CD14-positive monocyte (primary cell): ENCODE measurements around the gene BTD. TPM values are rescaled to one million over a fixed set of nuclear protein-coding genes. Genes with fewer than 3 reads are reported as not detected.

Experiments
- DNase-seq, 3 donors: peaks; one replicate each; pipeline ENCODE4 v3.0.0-alpha.2; 2011 to 2022
- H2AFZ ChIP-seq: 2 replicates; pipeline ENCODE4 v1.6.0; 2012; ENCODE audit warnings: mild to moderate bottlenecking, low read depth, low read length, inconsistent platforms; ENCODE audit not compliant: insufficient read depth, poor library complexity, severe bottlenecking
- H3K27ac ChIP-seq, 2 donors: 1 replicate in 1 of 2; 2 replicates in 1 of 2; pipeline ENCODE4 v1.5.1; 2012 to 2013; ENCODE audit warnings: low read length in 2 of 2, control low read depth in 1 of 2, inconsistent platforms in 1 of 2, low read depth in 1 of 2, mild to moderate bottlenecking in 1 of 2
- H3K27me3 ChIP-seq, 2 donors: one replicate each; pipeline versions ENCODE4 v1.6.0 to v1.6.1; 2011 to 2013; ENCODE audit warnings: low read length in 2 of 2; ENCODE audit not compliant: control insufficient read depth in 2 of 2, insufficient read depth in 2 of 2
- H3K36me3 ChIP-seq, 2 donors: replicated peaks in 1 of 2; 1 replicate in 1 of 2; 2 replicates in 1 of 2; pipeline versions ENCODE4 v1.5.1 to v1.6.1; 2012 to 2013; ENCODE audit warnings: low read length in 2 of 2, control low read depth in 1 of 2, inconsistent platforms in 1 of 2, mild to moderate bottlenecking in 1 of 2; ENCODE audit not compliant: insufficient read depth in 2 of 2, control insufficient read depth in 1 of 2
- H3K4me1 ChIP-seq, 2 donors: 1 replicate in 1 of 2; 2 replicates in 1 of 2; pipeline versions ENCODE4 v1.5.1 to v1.6.1; 2012 to 2013; ENCODE audit warnings: low read length in 2 of 2, control low read depth in 1 of 2, inconsistent platforms in 1 of 2, mild to moderate bottlenecking in 1 of 2, moderate library complexity in 1 of 2; ENCODE audit not compliant: insufficient read depth in 2 of 2, control insufficient read depth in 1 of 2
- H3K4me2 ChIP-seq: replicated peaks from 2 replicates; pipeline ENCODE3; 2012; ENCODE audit warnings: low read length, moderate library complexity, mild to moderate bottlenecking; ENCODE audit not compliant: poor library complexity, severe bottlenecking; ENCODE audit errors: extremely low read depth
- H3K4me3 ChIP-seq, 3 experiments: fragments of 200-600 bp in 1 of 3; sonication (generic) in 1 of 3; replicated peaks in 1 of 3; 1 replicate in 2 of 3; 2 replicates in 1 of 3; pipeline ENCODE4 v1.5.1; 2011 to 2013; ENCODE audit warnings: low read length in 3 of 3, mild to moderate bottlenecking in 3 of 3, control low read depth in 2 of 3, low read depth in 2 of 3, inconsistent platforms in 1 of 3, moderate library complexity in 1 of 3
- H3K79me2 ChIP-seq: 2 replicates; pipeline ENCODE4 v1.6.0; 2012; ENCODE audit warnings: mild to moderate bottlenecking, control low read depth, inconsistent platforms, low read length, moderate library complexity; ENCODE audit not compliant: insufficient read depth
- H3K9ac ChIP-seq: 2 replicates; pipeline ENCODE4 v1.6.0; 2017; ENCODE audit warnings: low read length, mild to moderate bottlenecking; ENCODE audit not compliant: insufficient read depth, poor library complexity, severe bottlenecking
- H3K9me3 ChIP-seq, 2 donors: replicated peaks in 1 of 2; 1 replicate in 1 of 2; 2 replicates in 1 of 2; pipeline versions ENCODE4 v1.5.1 to v1.6.1; 2012 to 2013; ENCODE audit warnings: low read length in 2 of 2, control low read depth in 1 of 2; ENCODE audit not compliant: control insufficient read depth in 1 of 2, insufficient read depth in 1 of 2
- H4K20me1 ChIP-seq: 2 replicates; pipeline ENCODE4 v1.6.0; 2012; ENCODE audit warnings: mild to moderate bottlenecking, low read length, control low read depth, moderate library complexity; ENCODE audit not compliant: insufficient read depth
- H3K27ac Mint-ChIP-seq, 7 donors: one replicate each; pipeline ENCODE4 v1.8.0; 2020; ENCODE audit warnings: mild to moderate bottlenecking in 7 of 7, mixed read lengths in 7 of 7, moderate library complexity in 6 of 7, inconsistent platforms in 2 of 7
- H3K27me3 Mint-ChIP-seq, 3 donors: one replicate each; pipeline ENCODE4 v1.8.0; 2021 to 2022; ENCODE audit warnings: low read depth in 3 of 3, mild to moderate bottlenecking in 3 of 3, mixed read lengths in 3 of 3, moderate library complexity in 3 of 3, inconsistent platforms in 1 of 3
- H3K36me3 Mint-ChIP-seq, 2 donors: one replicate each; pipeline ENCODE4 v1.8.0; 2020; ENCODE audit warnings: mixed read lengths in 2 of 2, inconsistent platforms in 1 of 2, mild to moderate bottlenecking in 1 of 2
- H3K4me1 Mint-ChIP-seq: one replicate; pipeline ENCODE4 v1.8.0; 2020; ENCODE audit warnings: mild to moderate bottlenecking, mixed read lengths
- H3K4me3 Mint-ChIP-seq, 2 donors: one replicate each; pipeline ENCODE4 v1.8.0; 2020; ENCODE audit warnings: mild to moderate bottlenecking in 2 of 2, mixed read lengths in 2 of 2, moderate library complexity in 1 of 2
- H3K9me3 Mint-ChIP-seq, 7 donors: one replicate each; pipeline ENCODE4 v1.8.0; 2020 to 2022; ENCODE audit warnings: mixed read lengths in 7 of 7, mild to moderate bottlenecking in 6 of 7, moderate library complexity in 6 of 7, inconsistent platforms in 2 of 7
- WGBS: methylation state at CpG from one replicate; pipeline ENCODE4 v1.1.5; 2013; ENCODE audit warnings: missing lambda C conversion rate; ENCODE audit not compliant: insufficient coverage; 5-methylcytosine and 5-hydroxymethylcytosine counted together
- intact Hi-C, 2 donors: fragments of 100-400 bp; cut with micrococcal nuclease; formaldehyde crosslinking; loops; one replicate each; pipeline versions ENCODE4 v1.15.0 to v1.15.1; 2023
- polyA plus RNA-seq, 3 donors: library from polyadenylated mRNA; depleted of rRNA in 1 of 3; unstranded in 2 of 3; stranded (reverse) in 1 of 3; fragments of 300-500 nt in 2 of 3; fragments of >200 nt in 1 of 3; fragmentation: Illumina TruSeq in 2 of 3; gene quantifications; 1 replicate in 2 of 3; 2 replicates in 1 of 3; pipeline ENCODE4 v1.2.3, GENCODE V29; 2012 to 2021
- TF ChIP-seq, protein P1 (sequence below): fragments of 200-600 bp; IDR thresholded peaks from one replicate; pipeline ENCODE4 v1.8.0; 2022; ENCODE audit warnings: antibody characterized with exemption, mild to moderate bottlenecking

The BTD gene
- polyA plus RNA-seq, 3 donors = 13.2 to 24.0 (median 19.3) TPM

DNA sequence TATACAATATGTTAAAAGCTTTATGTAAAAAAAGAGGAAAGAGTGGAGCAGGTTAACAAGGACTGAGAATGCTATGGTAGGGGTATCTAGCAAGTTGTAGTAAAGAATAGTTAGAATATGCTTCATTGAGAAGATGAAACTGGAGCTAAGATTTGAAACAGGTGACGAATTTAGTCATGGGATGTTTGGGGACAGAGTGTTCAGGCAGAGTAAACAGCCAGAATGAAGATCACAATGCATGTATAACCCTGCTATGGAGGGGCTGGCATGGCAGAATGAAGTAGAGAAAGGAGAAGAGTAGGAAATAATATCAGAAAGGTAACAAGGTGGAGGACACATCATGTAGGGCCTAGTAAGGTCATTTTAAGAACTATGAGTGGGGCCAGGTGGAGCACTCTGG is 72.0 kb downstream of the BTD start:
- Histone ChIP-seq H3K36me3 (peaks cover 0 to 5% of the 10 kb centered on the region in 2 donors), H3K9ac (no peak overlapping the region), H4K20me1 (no peaks in the 10 kb centered on the region), H3K4me1 (no peaks in the 10 kb centered on the region), H3K4me3 (no peak overlapping the region), H3K9me3 (no peaks in the 10 kb centered on the region), H3K79me2 (no peaks in the 10 kb centered on the region), H3K27ac (no peak overlapping the region), H3K27me3 (no peaks in the 10 kb centered on the region), H3K4me2 (no peak overlapping the region), H2AFZ (no peak overlapping the region)
- Mint-ChIP-seq H3K27ac (no peak overlapping the region), H3K36me3 (peaks cover 20 to 21% of the 10 kb centered on the region in 2 donors), H3K4me3 (no peak overlapping the region), H3K4me1 (no peaks in the 10 kb centered on the region), H3K9me3 (no peaks in the 10 kb centered on the region), H3K27me3 (no peaks in the 10 kb centered on the region)
- intact Hi-C loops = no loop called here
- TF ChIP-seq, protein P1, sequence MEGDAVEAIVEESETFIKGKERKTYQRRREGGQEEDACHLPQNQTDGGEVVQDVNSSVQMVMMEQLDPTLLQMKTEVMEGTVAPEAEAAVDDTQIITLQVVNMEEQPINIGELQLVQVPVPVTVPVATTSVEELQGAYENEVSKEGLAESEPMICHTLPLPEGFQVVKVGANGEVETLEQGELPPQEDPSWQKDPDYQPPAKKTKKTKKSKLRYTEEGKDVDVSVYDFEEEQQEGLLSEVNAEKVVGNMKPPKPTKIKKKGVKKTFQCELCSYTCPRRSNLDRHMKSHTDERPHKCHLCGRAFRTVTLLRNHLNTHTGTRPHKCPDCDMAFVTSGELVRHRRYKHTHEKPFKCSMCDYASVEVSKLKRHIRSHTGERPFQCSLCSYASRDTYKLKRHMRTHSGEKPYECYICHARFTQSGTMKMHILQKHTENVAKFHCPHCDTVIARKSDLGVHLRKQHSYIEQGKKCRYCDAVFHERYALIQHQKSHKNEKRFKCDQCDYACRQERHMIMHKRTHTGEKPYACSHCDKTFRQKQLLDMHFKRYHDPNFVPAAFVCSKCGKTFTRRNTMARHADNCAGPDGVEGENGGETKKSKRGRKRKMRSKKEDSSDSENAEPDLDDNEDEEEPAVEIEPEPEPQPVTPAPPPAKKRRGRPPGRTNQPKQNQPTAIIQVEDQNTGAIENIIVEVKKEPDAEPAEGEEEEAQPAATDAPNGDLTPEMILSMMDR = no peak
- DNase-seq = no peak
- 91% methylated on average over 1 of the region's 1 CpG for WGBS

DNA sequence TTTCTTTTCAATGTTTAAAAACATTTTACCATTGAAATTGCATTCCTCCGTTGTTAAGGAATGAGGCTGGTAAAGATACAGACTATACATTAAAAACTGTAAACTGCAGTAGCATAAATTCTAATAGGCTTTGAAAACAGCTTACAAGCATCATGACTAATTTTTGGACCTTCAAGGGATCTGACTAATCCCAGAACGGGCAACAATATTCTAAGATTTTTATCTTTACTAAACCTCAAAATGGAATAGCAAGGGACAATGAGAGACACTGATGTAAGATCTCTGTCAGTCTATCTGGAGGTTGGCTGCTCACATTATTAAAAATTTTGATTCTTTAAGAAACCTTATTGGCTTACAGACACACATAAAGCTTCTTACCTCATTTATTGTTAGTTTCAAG is 74.7 kb downstream of the BTD start:
- no CpG with 5 or more reads among the region's 2 CpGs for WGBS
- Mint-ChIP-seq H3K9me3 (peaks cover 0 to 2% (median 0%) of the 10 kb centered on the region in 7 donors), H3K27ac (no peak overlapping the region), H3K36me3 (peaks cover 11 to 16% of the 10 kb centered on the region in 2 donors), H3K4me1 (peaks cover 8% of the 10 kb centered on the region), H3K27me3 (no peaks in the 10 kb centered on the region), H3K4me3 (no peak overlapping the region)
- no peaks in the 10 kb centered on the region for H3K27me3 ChIP-seq
- H3K4me3 ChIP-seq = no peak overlapping the region
- intact Hi-C loops = no loop called here
- TF ChIP-seq, protein P1 = no peak
- H3K4me2 ChIP-seq = no peak overlapping the region
- DNase-seq = no peak
- no peak overlapping the region for H2AFZ ChIP-seq
- H3K36me3 ChIP-seq = peaks cover 0 to 5% of the 10 kb centered on the region in 2 donors
- no peaks in the 10 kb centered on the region for H3K79me2 ChIP-seq
- H3K9ac ChIP-seq = no peak overlapping the region
- no peaks in the 10 kb centered on the region for H4K20me1 ChIP-seq
- H3K27ac ChIP-seq = no peak overlapping the region
- no peaks in the 10 kb centered on the region for H3K9me3 ChIP-seq
- peaks cover 3 to 6% of the 10 kb centered on the region in 2 donors for H3K4me1 ChIP-seq
